Hepatocyte (in vitro differentiated cells): ENCODE results near the gene PBX3.

Source experiments
- CTCF ChIP-seq: fragments of 200-600 bp; sonication (generic); IDR thresholded peaks from 2 replicates; pipeline ENCODE4 v1.5.1; 2016; ENCODE audit warnings: antibody characterized with exemption, mild to moderate bottlenecking; ENCODE audit not compliant: poor library complexity
- EZH2 ChIP-seq: fragments of 200-600 bp; sonication (generic); IDR thresholded peaks from 2 replicates; pipeline ENCODE4 v1.6.1; 2016; ENCODE audit warnings: antibody characterized with exemption, mild to moderate bottlenecking, borderline replicate concordance
- EZH2phosphoT487 ChIP-seq: fragments of 200-600 bp; sonication (generic); IDR thresholded peaks from one replicate; pipeline ENCODE4 v1.6.1; 2018; ENCODE audit warnings: antibody characterized with exemption, mild to moderate bottlenecking, low read depth, moderate library complexity; ENCODE audit not compliant: unreplicated experiment, severe bottlenecking

DNA sequence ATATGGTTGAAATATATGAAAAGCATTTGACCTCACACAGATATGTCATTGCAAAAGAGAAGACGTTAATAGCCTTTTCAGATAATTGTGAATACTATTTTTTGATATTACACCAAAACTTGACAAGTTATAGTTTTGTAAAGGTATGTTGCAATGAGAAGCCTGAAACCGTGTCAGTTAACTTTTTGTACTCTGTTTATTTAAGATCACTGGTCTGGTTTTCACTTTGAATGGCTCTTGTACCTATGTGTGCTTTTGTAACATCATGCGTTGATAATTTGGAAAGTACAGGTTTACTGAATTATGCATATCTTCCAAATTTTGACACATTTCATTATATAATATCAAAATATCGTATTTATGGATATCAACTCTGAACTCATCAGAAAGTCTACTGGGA, 177.2 kb downstream of the PBX3 start:
- TF ChIP-seq CTCF = no peak
- no peak for TF ChIP-seq EZH2
- no peak for TF ChIP-seq EZH2phosphoT487
